Stimulated activated CD8-positive, alpha-beta memory T cell treated with anti-CD3 and anti-CD28 coated beads, Interleukin-15, amount 100 ng/mL, for 1 hour (primary cell): Measurements from ENCODE around the gene IGSF6.

Experiments used
- DNase-seq: peaks from one replicate; pipeline ENCODE4 v3.0.0-alpha.2; 2020; ENCODE audit warnings: low read depth

Gene IGSF6

DNA sequence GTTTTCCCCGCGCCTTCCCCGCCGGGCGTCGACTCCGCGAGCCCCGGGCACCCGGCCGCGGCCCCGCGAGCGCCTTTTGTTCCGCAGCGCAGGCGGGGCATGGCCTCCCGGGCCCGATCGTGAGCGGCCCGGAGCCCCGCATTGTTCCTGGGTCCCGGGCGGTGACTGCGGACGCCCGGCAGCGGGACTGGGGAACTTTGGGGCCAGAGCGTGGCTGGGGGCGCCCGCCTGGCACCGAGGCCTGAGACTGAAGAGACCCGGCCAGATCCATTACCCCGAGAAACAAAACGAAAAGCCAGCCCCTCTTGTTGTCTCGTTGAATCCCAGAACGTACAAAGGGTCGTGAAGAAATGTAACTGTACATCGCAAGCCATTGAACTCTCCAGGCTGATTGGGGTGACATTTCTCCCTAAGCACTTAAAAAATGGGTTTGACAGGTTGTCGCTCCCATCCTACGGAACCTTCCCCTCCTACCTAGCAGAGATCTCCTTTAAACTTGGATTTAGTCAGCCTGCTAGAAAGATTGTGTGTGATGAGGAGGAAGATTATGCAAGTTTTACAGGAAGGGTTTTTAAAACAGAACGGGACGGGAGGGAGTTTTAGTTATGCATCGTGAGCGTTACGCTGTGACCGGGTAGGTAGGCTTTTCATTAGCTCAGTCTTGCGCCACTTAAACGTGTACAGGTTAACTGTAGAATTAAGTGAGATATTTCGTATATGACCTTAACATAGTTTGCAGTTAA, 52.2 kb downstream of the IGSF6 start:
- no peak for DNase-seq

DNA sequence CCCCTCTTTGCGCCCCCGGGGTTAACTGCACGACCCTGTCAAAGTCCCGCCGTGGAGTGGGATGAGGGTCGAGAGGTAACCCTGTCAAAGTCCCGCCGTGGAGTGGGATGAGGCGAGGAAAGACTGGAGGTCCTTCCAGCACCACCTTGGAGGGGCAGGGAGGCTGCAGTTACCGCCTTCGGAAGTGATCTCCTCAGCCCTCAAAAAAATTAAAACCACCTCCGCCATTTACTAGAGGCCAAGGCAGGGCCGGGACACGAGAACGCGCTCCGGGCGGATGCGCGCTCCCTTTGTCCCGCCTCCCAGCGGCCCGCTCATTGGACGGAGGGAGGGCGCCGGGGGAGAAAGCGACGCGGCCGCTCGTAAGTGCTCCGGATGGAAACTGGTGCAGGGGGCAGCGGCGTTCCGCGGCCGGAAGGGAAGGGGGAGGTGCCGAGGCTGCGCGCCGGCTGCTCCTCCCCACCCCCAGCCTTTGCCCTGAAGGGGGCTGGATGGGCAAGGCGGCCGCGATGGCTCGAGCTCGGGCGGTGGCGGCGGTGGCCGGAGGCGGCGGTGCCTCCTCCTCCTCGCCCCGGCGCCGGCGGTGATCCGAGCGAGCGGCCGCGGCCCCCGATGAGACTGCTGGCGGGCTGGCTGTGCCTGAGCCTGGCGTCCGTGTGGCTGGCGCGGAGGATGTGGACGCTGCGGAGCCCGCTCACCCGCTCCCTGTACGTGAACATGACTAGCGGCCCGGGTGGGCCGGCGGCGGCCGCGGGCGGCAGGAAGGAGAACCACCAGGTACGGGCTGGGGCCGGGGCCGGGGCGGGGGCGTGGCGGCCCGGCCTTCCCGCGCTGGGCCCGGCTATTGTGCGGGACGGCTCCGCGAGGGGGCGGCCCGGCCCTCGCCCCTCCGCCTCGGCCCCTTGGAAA, 53.0 kb downstream of the IGSF6 start, which contains the start of gene METTL9:
Gene METTL9, plus strand, starts transcription at position 456 of the 909 bp plus-strand sequence. Its CDS starts 157 bp downstream, at position 613.
- DNase-seq: peak; percentile 88

DNA sequence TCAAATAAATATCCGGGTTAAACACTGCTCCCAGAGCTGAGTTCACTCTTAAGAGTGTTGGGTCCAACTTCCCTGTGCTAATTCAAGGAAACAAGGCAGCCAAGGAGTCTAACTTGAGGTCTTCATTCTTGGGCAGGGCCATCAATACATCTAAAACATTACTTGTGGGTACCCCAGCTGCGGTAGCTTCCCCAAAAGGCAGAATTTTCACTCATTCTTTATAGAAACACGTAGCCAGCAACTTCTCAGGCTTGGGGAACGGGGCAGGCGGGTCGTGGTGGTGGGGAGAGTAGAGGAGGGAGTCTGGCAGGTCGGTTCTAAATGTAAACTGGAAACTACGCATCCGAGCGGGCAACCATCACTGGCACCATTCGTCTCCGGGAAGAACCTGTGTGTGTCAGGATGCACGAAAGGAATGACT, 53.7 kb downstream of the IGSF6 start:
- no peak for DNase-seq

DNA sequence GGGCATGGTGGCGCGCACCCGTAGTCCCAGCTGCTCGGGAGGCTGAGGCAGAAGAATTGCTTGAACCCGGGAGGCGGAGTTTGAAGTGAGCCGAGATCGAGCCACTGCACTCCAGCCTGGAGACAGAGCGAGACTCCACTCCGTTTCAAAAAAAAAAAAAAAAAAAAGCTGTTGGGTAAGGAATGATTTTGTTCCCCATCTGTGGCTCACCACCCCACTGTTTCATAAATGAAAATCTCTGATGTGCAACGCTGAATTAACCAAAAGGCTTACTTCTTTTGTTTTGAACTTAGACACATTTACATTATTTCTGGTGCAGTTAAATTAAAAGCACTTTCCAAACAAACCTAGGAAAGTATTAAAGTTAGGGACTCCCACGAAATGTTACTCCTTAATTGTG, 54.2 kb downstream of the IGSF6 start:
- DNase-seq: no peak

DNA sequence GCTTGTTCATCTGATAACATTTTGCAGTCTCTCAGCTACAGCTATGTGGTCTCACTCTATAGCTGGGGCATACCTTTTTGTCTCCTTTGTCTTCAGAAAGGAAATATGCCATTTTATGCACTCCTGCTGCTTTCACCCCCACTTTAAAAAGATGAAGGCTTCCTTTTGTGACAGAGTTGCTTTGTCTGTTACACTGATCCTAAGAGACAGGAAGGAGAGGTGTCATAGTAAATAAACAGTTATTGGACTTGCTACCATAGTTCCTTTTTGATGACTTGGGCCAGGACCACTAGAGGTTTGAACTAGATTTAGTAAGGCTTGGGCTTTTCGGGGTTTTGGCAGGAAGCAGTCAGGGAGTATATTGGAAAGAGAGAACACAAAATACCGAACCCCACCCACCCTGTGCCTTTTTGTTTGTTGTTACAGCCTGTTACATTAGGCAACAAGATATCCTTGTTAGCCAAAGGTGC, 54.8 kb downstream of the IGSF6 start:
- DNase-seq: no peak

DNA sequence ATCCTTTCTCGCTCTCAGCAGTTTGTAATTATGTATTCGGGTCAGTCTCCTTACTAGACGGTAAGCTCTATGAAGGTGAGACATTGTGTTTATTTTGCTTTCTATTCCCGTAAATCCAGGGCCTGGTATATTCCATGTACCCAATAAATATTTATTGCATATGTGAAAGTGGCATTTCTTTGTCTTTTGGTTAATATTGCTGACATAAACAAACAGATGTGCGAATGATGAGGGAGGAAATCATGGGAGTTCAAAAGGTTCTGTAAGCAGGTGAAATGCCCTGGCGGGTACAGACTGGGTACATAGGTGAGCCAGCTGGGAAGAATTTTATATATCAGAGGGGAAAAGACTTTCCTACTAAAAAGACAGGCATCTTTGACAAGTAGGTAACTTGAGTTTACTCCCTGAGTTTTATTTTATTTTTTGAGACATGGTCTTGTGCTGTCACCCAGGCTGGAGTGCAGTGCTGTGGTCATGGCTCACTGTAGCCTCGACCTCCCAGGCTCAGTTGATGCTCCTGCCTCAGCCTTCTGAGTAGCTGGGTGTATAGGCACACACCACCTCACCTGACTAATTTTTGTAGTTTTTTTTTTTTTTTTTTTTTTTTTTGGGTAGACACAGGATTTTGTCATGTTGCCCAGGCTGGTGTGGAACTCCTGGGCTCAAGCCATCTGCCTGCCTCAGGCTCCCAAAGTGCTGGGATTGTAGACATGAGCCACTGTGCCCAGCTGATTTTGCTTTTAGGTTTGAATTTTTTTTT, 58.7 kb downstream of the IGSF6 start:
- no peak for DNase-seq

DNA sequence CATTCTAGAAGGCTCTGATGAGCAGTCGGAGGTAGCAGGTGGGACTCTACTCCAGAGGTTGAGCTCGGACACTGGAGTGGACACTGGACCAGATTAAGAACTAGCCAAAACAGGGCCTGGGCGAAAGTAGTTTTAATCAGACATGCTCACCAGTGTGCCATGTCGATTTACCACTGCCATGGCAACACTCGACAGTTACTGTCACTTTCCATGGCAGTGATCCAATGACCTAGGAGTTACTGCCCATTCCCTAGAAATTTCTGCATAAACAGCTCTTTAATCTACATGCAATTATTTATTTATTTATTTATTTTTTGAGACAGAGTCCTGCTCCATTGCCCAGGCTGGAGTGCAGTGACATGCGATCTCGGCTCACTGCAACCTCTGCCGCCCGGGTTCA, 60.2 kb downstream of the IGSF6 start:
- DNase-seq: no peak

DNA sequence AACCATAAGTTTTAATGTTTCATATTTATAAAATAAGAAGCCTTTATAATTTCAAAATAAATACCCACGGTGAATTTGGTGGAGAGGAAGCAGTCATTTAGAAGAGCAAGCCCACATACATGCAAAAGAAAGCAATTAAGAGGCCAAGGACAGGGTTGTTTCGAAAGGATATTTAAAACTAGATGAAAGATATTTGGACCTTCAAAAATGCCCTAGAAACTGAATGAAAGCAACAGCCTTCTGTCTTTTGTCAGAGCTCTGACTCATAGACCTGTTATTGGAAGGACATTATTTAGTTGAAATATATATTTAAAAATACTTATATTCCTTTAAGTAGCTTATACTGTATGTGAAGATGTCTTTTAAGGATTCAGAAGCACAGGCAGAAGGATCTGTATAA, 61.6 kb downstream of the IGSF6 start:
- no peak for DNase-seq

DNA sequence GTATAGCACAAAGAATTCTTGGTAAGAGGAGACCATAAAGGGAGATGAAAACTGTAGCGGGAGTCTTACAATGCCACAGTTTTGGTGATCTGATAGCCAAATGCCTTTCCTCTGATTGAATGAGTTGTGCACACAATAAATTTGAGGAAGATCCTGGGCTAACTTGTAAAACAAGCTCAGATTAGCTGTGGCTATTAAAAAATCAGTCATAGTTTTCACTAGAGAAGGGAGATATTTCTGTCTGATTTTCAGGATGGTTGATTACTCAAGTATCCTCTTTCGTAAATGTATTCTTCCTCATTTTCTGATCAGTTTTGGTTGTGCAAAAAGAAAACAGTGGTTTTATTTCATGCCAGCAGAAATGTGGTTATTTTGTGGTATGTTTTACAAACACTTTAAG, 62.1 kb downstream of the IGSF6 start:
- DNase-seq: no peak

DNA sequence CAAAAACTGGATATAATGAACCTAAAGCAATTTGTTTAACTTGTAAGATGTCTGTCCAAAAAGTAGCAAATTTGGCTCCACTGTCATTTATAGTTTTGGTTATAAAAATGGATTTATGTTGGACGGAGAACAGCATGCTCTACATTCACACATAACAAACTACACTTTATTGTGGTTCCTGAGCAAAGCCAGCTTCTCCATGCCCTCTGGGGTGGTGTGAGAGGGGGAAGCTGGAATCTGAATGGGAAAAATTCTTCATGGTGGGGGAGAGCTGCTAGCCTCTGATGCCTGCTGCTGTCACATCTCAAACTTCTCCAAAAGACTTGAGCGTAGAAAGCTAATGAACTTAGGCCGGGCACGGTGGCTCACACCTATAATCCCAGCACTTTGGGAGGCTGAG, 62.9 kb downstream of the IGSF6 start:
- no peak for DNase-seq
